IMR-90 (cell line): ENCODE results near the gene TTC7B. TPM values are rescaled to one million over a fixed set of nuclear protein-coding genes. Genes with fewer than 3 reads are reported as not detected.

Experiments used
- ATAC-seq: fragments of 200-7000 bp; cut with Tn5 transposase; 2 replicates; pipeline ENCODE4 v1.9.1; 2020; ENCODE audit warnings: low read depth, mild to moderate bottlenecking, moderate library complexity
- BruUV-seq: library from RNA; stranded (reverse); fragments of 400-500 nt; replicated peaks from 2 replicates; lab custom pipeline; 2021; lab: Mats Ljungman, UMichigan
- CTCF ChIA-PET: fragments of 300-600 bp; formaldehyde crosslinking; extraction: SDS; loops from one replicate; lab custom pipeline; 2021; ENCODE audit warnings: antibody characterized with exemption; lab: Yijun Ruan, JAX
- POLR2A ChIA-PET: fragments of 300-600 bp; sonication (Branson Sonifier 250); formaldehyde crosslinking; loops from one replicate; lab custom pipeline; 2022; ENCODE audit warnings: antibody characterized with exemption; ENCODE audit not compliant: unreplicated experiment; lab: Charles Lee
- DNase-seq: peaks from one replicate; pipeline ENCODE4 v3.0.0; 2013
- H2AFZ ChIP-seq: replicated peaks from 2 replicates; pipeline ENCODE3; 2013; ENCODE audit warnings: low read length, mild to moderate bottlenecking; ENCODE audit not compliant: poor library complexity
- H2AK5ac ChIP-seq: 2 replicates; pipeline ENCODE4 v1.6.1; 2013; ENCODE audit warnings: low read depth, low read length, inconsistent platforms
- H2AK9ac ChIP-seq: replicated peaks from 2 replicates; pipeline ENCODE3; 2013; ENCODE audit warnings: mild to moderate bottlenecking, low read depth, low read length, moderate library complexity; ENCODE audit not compliant: poor library complexity
- H2BK120ac ChIP-seq: 2 replicates; pipeline ENCODE4 v1.6.1; 2013; ENCODE audit warnings: low read depth, low read length, inconsistent platforms
- H2BK15ac ChIP-seq: 3 replicates; pipeline ENCODE4 v1.6.1; 2013; ENCODE audit warnings: low read depth, low read length, inconsistent platforms
- H2BK20ac ChIP-seq: 2 replicates; pipeline ENCODE4 v1.6.1; 2013; ENCODE audit warnings: low read depth, mild to moderate bottlenecking, inconsistent platforms, low read length, moderate library complexity
- H2BK5ac ChIP-seq: 2 replicates; pipeline ENCODE4 v1.6.1; 2013; ENCODE audit warnings: mild to moderate bottlenecking, low read depth, low read length, inconsistent platforms; ENCODE audit not compliant: poor library complexity, severe bottlenecking
- H3K14ac ChIP-seq: replicated peaks from 2 replicates; pipeline ENCODE4 v1.6.1; 2013; ENCODE audit warnings: low read depth, low read length, inconsistent platforms
- H3K18ac ChIP-seq: 2 replicates; pipeline ENCODE4 v1.6.1; 2013; ENCODE audit warnings: low read depth, low read length, control low read depth
- H3K23ac ChIP-seq: 2 replicates; pipeline ENCODE4 v1.6.1; 2013; ENCODE audit warnings: low read depth, low read length, inconsistent platforms
- H3K27ac ChIP-seq: 2 replicates; pipeline ENCODE4 v1.5.1; 2013; ENCODE audit warnings: mild to moderate bottlenecking, control low read depth, low read length; ENCODE audit not compliant: insufficient read depth
- H3K27me3 ChIP-seq: 2 replicates; pipeline ENCODE4 v1.6.1; 2013; ENCODE audit warnings: low read length; ENCODE audit not compliant: control insufficient read depth, insufficient read depth
- H3K36me3 ChIP-seq: 2 replicates; pipeline ENCODE4 v1.6.1; 2013; ENCODE audit warnings: low read length, mixed read lengths; ENCODE audit not compliant: control insufficient read depth, insufficient read depth
- H3K4ac ChIP-seq: 2 replicates; pipeline ENCODE4 v1.6.1; 2013; ENCODE audit warnings: low read depth, low read length, inconsistent platforms
- H3K4me1 ChIP-seq: 2 replicates; pipeline ENCODE4 v1.6.1; 2013; ENCODE audit warnings: low read length, mixed read lengths; ENCODE audit not compliant: control insufficient read depth, insufficient read depth
- H3K4me2 ChIP-seq: 2 replicates; pipeline ENCODE4 v1.6.1; 2013; ENCODE audit warnings: low read depth, mild to moderate bottlenecking, control low read depth, low read length, moderate library complexity
- H3K4me3 ChIP-seq: 2 replicates; pipeline ENCODE4 v1.5.1; 2013; ENCODE audit warnings: low read depth, mild to moderate bottlenecking, control low read depth, low read length, moderate library complexity; ENCODE audit not compliant: insufficient read depth
- H3K56ac ChIP-seq: 2 replicates; pipeline ENCODE4 v1.6.1; 2013; ENCODE audit warnings: low read length, inconsistent platforms; ENCODE audit not compliant: insufficient read depth; ENCODE audit errors: extremely low read depth
- H3K79me1 ChIP-seq, 2 experiments: 2 replicates each; pipeline ENCODE4 v1.6.1; 2013; ENCODE audit warnings: low read length in 2 of 2, inconsistent platforms in 1 of 2, low read depth in 1 of 2
- H3K9ac ChIP-seq: 2 replicates; pipeline ENCODE4 v1.6.1; 2013; ENCODE audit warnings: low read depth, low read length, control low read depth
- H3K9me1 ChIP-seq: 2 replicates; pipeline ENCODE4 v1.6.1; 2013; ENCODE audit warnings: low read length, inconsistent platforms; ENCODE audit not compliant: insufficient read depth
- H3K9me3 ChIP-seq: 2 replicates; pipeline ENCODE4 v1.6.1; 2013; ENCODE audit warnings: low read length; ENCODE audit not compliant: control insufficient read depth, insufficient read depth
- H4K20me1 ChIP-seq: 2 replicates; pipeline ENCODE4 v1.6.1; 2013; ENCODE audit warnings: low read length, inconsistent platforms; ENCODE audit not compliant: insufficient read depth
- H4K5ac ChIP-seq: 2 replicates; pipeline ENCODE4 v1.6.1; 2013; ENCODE audit warnings: mild to moderate bottlenecking, low read depth, low read length, control low read depth
- H4K8ac ChIP-seq, 2 experiments: 2 replicates each; pipeline ENCODE4 v1.6.1; 2013; ENCODE audit warnings: low read depth in 2 of 2, low read length in 2 of 2, control low read depth in 1 of 2, inconsistent platforms in 1 of 2
- H4K91ac ChIP-seq: 2 replicates; pipeline ENCODE4 v1.6.1; 2013; ENCODE audit warnings: low read depth, low read length, inconsistent platforms; ENCODE audit not compliant: insufficient read depth
- CHD1 ChIP-seq: IDR thresholded peaks from 2 replicates; pipeline ENCODE4 v1.6.1; 2012; ENCODE audit warnings: low read depth, low read length, improper control_type of control experiment
- MAZ ChIP-seq: IDR thresholded peaks from 2 replicates; pipeline ENCODE4 v1.6.1; 2012; ENCODE audit warnings: low read depth, mild to moderate bottlenecking, low read length, improper control_type of control experiment, moderate library complexity, borderline replicate concordance
- MXI1 ChIP-seq: IDR thresholded peaks from 2 replicates; pipeline ENCODE4 v1.6.1; 2012; ENCODE audit warnings: low read depth, mild to moderate bottlenecking, low read length, moderate library complexity, borderline replicate concordance
- NFE2L2 ChIP-seq: fragments of 150-350 bp; IDR thresholded peaks from 2 replicates; pipeline ENCODE4 v1.6.1; 2016; ENCODE audit warnings: low read depth, mild to moderate bottlenecking, low read length
- RCOR1 ChIP-seq: IDR thresholded peaks from 2 replicates; pipeline ENCODE4 v1.6.1; 2012; ENCODE audit warnings: mild to moderate bottlenecking, low read length, improper control_type of control experiment; ENCODE audit not compliant: insufficient replicate concordance
- WGBS, 2 experiments: methylation state at CpG; one replicate each; pipeline versions ENCODE4 v1.1.5 to v1.1.7; 2013; ENCODE audit warnings: missing lambda C conversion rate in 2 of 2; ENCODE audit not compliant: insufficient read length in 1 of 2; ENCODE audit errors: extremely low coverage in 2 of 2; 5-methylcytosine and 5-hydroxymethylcytosine counted together
- dilution Hi-C: fragments of 300-500 bp; cut with HindIII; formaldehyde crosslinking; loops from one replicate; pipeline ENCODE4 v1.14.3; 2018; ENCODE audit warnings: low sequenced_read_pairs; ENCODE audit not compliant: unreplicated experiment
- in situ Hi-C: fragments of 300-500 bp; cut with MboI; formaldehyde crosslinking; loops from 3 replicates; pipeline ENCODE4 v1.14.3; 2019; ENCODE audit warnings: low sequenced_read_pairs, inconsistent platforms, mixed read lengths
- intact Hi-C: fragments of 100-400 bp; cut with micrococcal nuclease; formaldehyde crosslinking; loops from 2 replicates; pipeline ENCODE4 v1.10.0; 2022
- polyA plus RNA-seq, 3 experiments: library from polyadenylated mRNA; depleted of rRNA; stranded (reverse); fragments of >200 nt; gene quantifications; 2 replicates each; pipeline ENCODE4 v1.2.3, GENCODE V29; 2012; ENCODE audit warnings: low replicate concordance in 1 of 3
- total RNA-seq: library from RNA; depleted of rRNA; stranded (reverse); fragments of >200 nt; gene quantifications from 2 replicates; pipeline ENCODE4 v1.2.3, GENCODE V29; 2012

The TTC7B gene
- total and polyA plus RNA-seq, 2 of the 4 experiments (the other 2 are of a cell fraction): 18.1 to 35.3 TPM

GRCh38 chr14:90626550-90626949 lies 189.7 kb downstream of the TTC7B start:
- peaks cover 13% of the 10 kb centered on the region; the same call in 1 of the 2 replicates for H3K9me1 ChIP-seq
- ATAC-seq: no peak

More at GRCh38 chr14:90626550-90626949, 189.7 kb downstream of the TTC7B start:
- H3K23ac ChIP-seq: no peak overlapping the region
- no peak for DNase-seq
- 86% methylated on average over 5 of the region's 7 CpGs; no CpG with 5 or more reads in 1 of the 2 experiments for WGBS, 2 experiments
- H2BK120ac ChIP-seq: no peak overlapping the region
- no TSS peak for BruUV-seq
- no peak overlapping the region for H3K27ac ChIP-seq
- H3K14ac ChIP-seq: no peak overlapping the region
- no peak overlapping the region for H3K4me2 ChIP-seq
- dilution Hi-C loops: no loop called here
- H2AFZ ChIP-seq: no peak overlapping the region
- ChIA-PET CTCF (no interaction called here), POLR2A (no interaction called here)
- no peaks in the 10 kb centered on the region for H3K9me3 ChIP-seq
- H4K5ac ChIP-seq: no peak overlapping the region
- in situ Hi-C loops: no loop called here
- H2BK20ac ChIP-seq: no peak overlapping the region
- no peaks in the 10 kb centered on the region for H3K27me3 ChIP-seq
- H3K4ac ChIP-seq: no peak overlapping the region
- intact Hi-C loops: no loop called here
- H2AK9ac ChIP-seq: no peak overlapping the region
- H2AK5ac ChIP-seq: no peak overlapping the region
- H3K4me1 ChIP-seq: peaks cover 12% of the 10 kb centered on the region
- no peak overlapping the region for H2BK5ac ChIP-seq
- no peak overlapping the region for H3K18ac ChIP-seq
- H3K56ac ChIP-seq: no peak overlapping the region
- H3K4me3 ChIP-seq: no peak overlapping the region
- no peaks in the 10 kb centered on the region for H3K36me3 ChIP-seq
- no peaks in the 10 kb centered on the region for H4K20me1 ChIP-seq
- H3K79me1 ChIP-seq: 0 out of 4 replicates have a peak, but pooled peaks cover 0 to 2% of the 10 kb centered on the region in 2 experiments
- no peak for TF ChIP-seq NFE2L2
- TF ChIP-seq RCOR1: no peak
- no peak for TF ChIP-seq CHD1
- no peak for TF ChIP-seq MAZ
- no peak for TF ChIP-seq MXI1
- no peak overlapping the region for H4K8ac ChIP-seq
- no peak overlapping the region for H3K9ac ChIP-seq
- H4K91ac ChIP-seq: no peak overlapping the region
- H2BK15ac ChIP-seq: no peak overlapping the region
